HG02642 (cell line): ENCODE results near the gene DEF6.

Experiments
- ATAC-seq: cut with Tn5 transposase; IDR thresholded peaks from one replicate; pipeline ENCODE4 v1.9.1; 2021; ENCODE audit warnings: mild to moderate bottlenecking; ENCODE audit not compliant: unreplicated experiment, poor library complexity

Gene DEF6

DNA sequence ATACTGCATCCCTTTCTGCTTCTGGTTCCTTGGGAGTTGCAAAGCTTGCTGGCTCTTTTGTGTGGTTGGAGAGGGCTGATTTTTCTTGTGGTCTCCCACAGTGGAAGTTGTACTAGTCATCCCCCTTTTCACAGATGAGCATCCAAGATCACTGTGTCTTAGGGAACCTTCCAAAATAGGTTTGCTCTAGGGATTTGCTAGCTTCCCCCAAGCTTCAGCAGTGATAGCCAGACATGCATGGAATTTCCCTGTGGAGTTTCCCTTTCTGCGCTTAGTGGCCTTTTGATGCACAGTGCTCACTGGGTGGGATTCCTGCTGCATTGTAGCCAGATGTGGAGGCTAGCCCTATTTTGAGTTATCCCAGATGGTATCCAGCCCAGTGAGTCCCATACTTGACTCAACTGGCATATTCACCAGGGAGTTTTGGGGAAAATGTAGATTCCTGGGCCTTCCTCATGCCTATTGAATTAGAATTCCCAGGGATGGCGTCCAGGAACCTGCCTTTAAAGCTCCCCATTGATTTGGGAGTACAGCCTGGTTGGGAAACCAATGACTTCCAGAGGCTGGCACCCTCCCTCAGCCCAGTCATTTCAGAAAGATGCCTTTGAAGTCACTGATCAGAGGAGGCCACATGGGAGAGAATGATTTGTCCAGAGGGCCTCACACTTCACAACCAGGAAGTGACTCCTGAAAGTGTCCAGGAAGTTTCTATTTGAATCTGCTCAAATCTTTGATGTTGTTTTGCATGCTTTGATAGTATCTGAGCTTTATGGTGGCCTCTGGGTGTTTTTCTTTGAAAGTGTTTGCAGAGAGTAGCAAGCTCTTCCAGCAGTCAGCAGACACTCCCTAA is 70.6 kb downstream of the DEF6 start:
- no peak for ATAC-seq

DNA sequence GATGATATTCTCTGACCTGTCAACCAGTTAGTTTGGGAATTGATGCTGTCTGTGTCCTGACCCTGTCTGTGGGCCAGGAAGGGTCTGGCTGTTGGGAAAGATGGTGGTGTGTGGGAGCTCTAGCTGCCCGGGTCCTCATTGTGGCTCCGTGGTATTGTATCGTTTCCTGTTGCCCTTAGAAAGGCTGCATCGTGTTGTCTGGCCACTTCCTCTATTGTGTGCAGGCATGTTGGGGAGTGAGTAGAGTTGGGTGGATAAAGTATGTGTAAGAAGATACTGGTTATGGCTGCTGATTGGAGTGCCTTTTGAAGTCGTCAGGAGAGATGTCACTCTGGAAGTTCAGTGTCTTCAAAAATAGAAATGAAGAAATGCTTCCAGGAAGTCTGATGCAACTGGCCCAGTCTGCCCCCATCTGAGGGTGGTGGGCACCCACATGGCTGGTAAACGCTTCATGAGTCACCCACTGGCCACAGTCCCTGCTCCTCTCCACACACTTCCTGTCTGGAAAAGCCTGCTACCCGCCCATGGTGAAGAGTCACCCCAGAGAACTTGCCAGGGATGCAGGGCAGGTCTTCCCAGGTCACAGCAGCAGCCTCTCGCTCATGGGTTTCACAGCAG is 72.6 kb downstream of the DEF6 start:
- ATAC-seq = no peak

DNA sequence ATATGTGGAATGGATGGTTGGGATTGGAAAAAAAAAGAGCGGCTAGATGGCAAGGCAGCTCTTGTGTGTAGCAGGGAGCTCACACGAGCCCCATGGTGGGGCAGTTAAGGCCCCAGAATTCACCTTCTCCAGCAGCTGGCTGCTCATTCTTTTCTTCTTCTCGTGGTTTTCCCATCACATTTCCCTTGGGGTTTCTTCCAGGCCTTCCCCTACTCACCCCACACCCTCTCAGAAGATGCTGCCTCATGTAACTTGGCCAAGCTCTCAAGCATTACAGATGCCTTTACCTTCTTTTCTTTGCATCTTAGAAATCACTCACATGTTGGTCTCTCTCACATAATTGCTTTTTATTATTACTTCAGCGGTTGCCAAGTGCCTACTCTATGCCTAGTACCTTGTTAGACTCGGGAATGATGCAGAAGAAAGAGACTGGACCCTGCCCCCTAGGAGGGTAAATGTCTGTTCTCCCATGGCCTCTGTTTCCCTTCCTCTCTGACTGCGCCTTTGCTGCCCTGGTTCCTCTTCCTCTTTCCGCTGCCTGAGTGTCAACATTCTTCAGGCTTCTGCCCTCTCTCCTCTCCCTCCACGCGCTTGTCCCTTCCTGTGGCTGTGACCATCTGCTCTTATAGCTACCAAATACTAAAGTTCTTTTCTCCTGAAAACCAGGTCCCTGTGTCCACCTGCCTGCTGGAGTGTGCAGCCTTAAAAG is 73.3 kb downstream of the DEF6 start:
- ATAC-seq = no peak
